H1 (cell line): ENCODE results near the gene GABRP. TPM values are rescaled to one million over a fixed set of nuclear protein-coding genes. Genes with fewer than 3 reads are reported as not detected.

ENCODE experiments used
- CTCF ChIA-PET: fragments of 300-600 bp; sonication (Branson Sonifier 250); formaldehyde crosslinking; loops from one replicate; lab custom pipeline; 2021; ENCODE audit not compliant: partially characterized antibody; lab: Charles Lee
- POLR2A ChIA-PET: fragments of 300-600 bp; sonication (Branson Sonifier 250); formaldehyde crosslinking; loops from one replicate; lab custom pipeline; 2021; ENCODE audit warnings: inconsistent platforms; ENCODE audit not compliant: partially characterized antibody; lab: Charles Lee
- DNase-seq, 2 experiments: peaks; one replicate each; pipeline versions ENCODE4 v3.0.0 to v3.0.0-alpha.2; 2010 to 2022; ENCODE audit warnings: low spot score in 2 of 2, low read depth in 1 of 2, mixed read lengths in 1 of 2
- FAIRE-seq: peaks from 2 replicates; lab custom pipeline; 2011; peaks lifted over from hg19 to GRCh38; lab: Jason Lieb, UNC
- H2AFZ ChIP-seq: 2 replicates; pipeline ENCODE4 v1.8.1; 2012; ENCODE audit warnings: low read length, inconsistent platforms
- H2AK5ac ChIP-seq: 2 replicates; pipeline ENCODE4 v1.6.1; 2013; ENCODE audit warnings: low read depth, low read length
- H2BK120ac ChIP-seq: replicated peaks from 2 replicates; pipeline ENCODE3; 2013; ENCODE audit warnings: low read depth, low read length, inconsistent platforms
- H2BK12ac ChIP-seq: 2 replicates; pipeline ENCODE4 v1.6.1; 2013; ENCODE audit warnings: low read depth, low read length
- H2BK15ac ChIP-seq: 2 replicates; pipeline ENCODE4 v1.6.1; 2013; ENCODE audit warnings: low read length
- H2BK20ac ChIP-seq: 2 replicates; pipeline ENCODE4 v1.6.1; 2013; ENCODE audit warnings: low read length
- H2BK5ac ChIP-seq: 2 replicates; pipeline ENCODE4 v1.6.1; 2013; ENCODE audit warnings: low read depth, low read length
- H3K14ac ChIP-seq: 2 replicates; pipeline ENCODE4 v1.6.1; 2013; ENCODE audit warnings: inconsistent platforms; ENCODE audit not compliant: insufficient read length
- H3K18ac ChIP-seq: 2 replicates; pipeline ENCODE4 v1.6.1; 2013; ENCODE audit warnings: low read length; ENCODE audit errors: extremely low read depth
- H3K23ac ChIP-seq: 2 replicates; pipeline ENCODE4 v1.6.1; 2013; ENCODE audit warnings: inconsistent platforms; ENCODE audit not compliant: insufficient read length
- H3K23me2 ChIP-seq: 2 replicates; pipeline ENCODE4 v1.6.1; 2013; ENCODE audit warnings: low read depth, low read length
- H3K27ac ChIP-seq: 2 replicates; pipeline ENCODE4 v1.6.1; 2011; ENCODE audit warnings: low read depth, low read length, inconsistent platforms
- H3K27me3 ChIP-seq, 4 experiments: replicated peaks in 1 of 4; 1 replicate in 1 of 4; 2 replicates in 3 of 4; pipeline versions ENCODE4 v1.6.1 to v1.8.1; 2011 to 2013; ENCODE audit warnings: low read length in 3 of 4, mild to moderate bottlenecking in 3 of 4, inconsistent platforms in 2 of 4, mixed read lengths in 2 of 4, moderate library complexity in 1 of 4; ENCODE audit not compliant: control insufficient read depth in 3 of 4, insufficient read depth in 3 of 4; ENCODE audit errors: extremely low read depth in 1 of 4
- H3K36me3 ChIP-seq, 4 experiments: 2 replicates each; pipeline versions ENCODE4 v1.6.1 to v1.8.1; 2011 to 2013; ENCODE audit warnings: mild to moderate bottlenecking in 4 of 4, low read length in 3 of 4, moderate library complexity in 2 of 4, control low read depth in 1 of 4, inconsistent platforms in 1 of 4; ENCODE audit not compliant: insufficient read depth in 4 of 4, control insufficient read depth in 2 of 4
- H3K4ac ChIP-seq: replicated peaks from 2 replicates; pipeline ENCODE3; 2013; ENCODE audit warnings: low read length, low read depth, mixed read lengths, inconsistent platforms; ENCODE audit not compliant: insufficient read length
- H3K4me1 ChIP-seq, 4 experiments: replicated peaks in 1 of 4; 1 replicate in 1 of 4; 2 replicates in 3 of 4; pipeline versions ENCODE4 v1.6.1 to v1.8.1; 2011 to 2013; ENCODE audit warnings: low read length in 3 of 4, inconsistent platforms in 2 of 4, mixed read lengths in 1 of 4; ENCODE audit not compliant: insufficient read depth in 4 of 4, control insufficient read depth in 3 of 4
- H3K4me2 ChIP-seq, 2 experiments: 2 replicates each; pipeline versions ENCODE4 v1.6.1 to v1.8.1; 2011 to 2013; ENCODE audit warnings: low read depth in 2 of 2, low read length in 2 of 2, control low read depth in 1 of 2, inconsistent platforms in 1 of 2, mild to moderate bottlenecking in 1 of 2; ENCODE audit not compliant: insufficient read depth in 1 of 2
- H3K4me3 ChIP-seq, 4 experiments: fragments of 200-600, 300-600 bp in 1 of 4; sonication (generic), shearing (Covaris generic), sonication (Bioruptor Twin) in 1 of 4; 2 replicates each; pipeline versions ENCODE4 v1.5.1 to v1.8.1; 2011 to 2016; ENCODE audit warnings: low read length in 4 of 4, low read depth in 3 of 4, control low read depth in 2 of 4, inconsistent platforms in 2 of 4, mild to moderate bottlenecking in 2 of 4, mixed read lengths in 1 of 4, moderate library complexity in 1 of 4; ENCODE audit not compliant: insufficient read depth in 2 of 4; ENCODE audit errors: extremely low read depth in 1 of 4
- H3K56ac ChIP-seq: replicated peaks from 2 replicates; pipeline ENCODE3; 2013; ENCODE audit warnings: low read depth, mild to moderate bottlenecking, mixed read lengths, low read length, inconsistent platforms; ENCODE audit not compliant: insufficient read length
- H3K79me1 ChIP-seq: 2 replicates; pipeline ENCODE4 v1.6.1; 2013; ENCODE audit warnings: low read depth, low read length, control low read depth
- H3K79me2 ChIP-seq, 2 experiments: 2 replicates each; pipeline versions ENCODE4 v1.6.1 to v1.8.1; 2012 to 2013; ENCODE audit warnings: low read length in 2 of 2, mild to moderate bottlenecking in 2 of 2, inconsistent platforms in 1 of 2; ENCODE audit not compliant: insufficient read depth in 2 of 2, control insufficient read depth in 1 of 2
- H3K9ac ChIP-seq, 4 experiments: replicated peaks in 1 of 4; 1 replicate in 1 of 4; 2 replicates in 3 of 4; pipeline versions ENCODE4 v1.6.1 to v1.8.1; 2011 to 2013; ENCODE audit warnings: low read depth in 3 of 4, low read length in 3 of 4, control low read depth in 2 of 4, mild to moderate bottlenecking in 2 of 4, moderate library complexity in 2 of 4, inconsistent platforms in 1 of 4; ENCODE audit errors: extremely low read depth in 1 of 4
- H3K9me3 ChIP-seq, 2 experiments: 2 replicates each; pipeline versions ENCODE4 v1.6.1 to v1.8.1; 2012 to 2013; ENCODE audit warnings: mild to moderate bottlenecking in 2 of 2, moderate library complexity in 2 of 2, control low read depth in 1 of 2, inconsistent platforms in 1 of 2, low read depth in 1 of 2, low read length in 1 of 2, mixed read lengths in 1 of 2; ENCODE audit not compliant: insufficient read depth in 2 of 2
- H4K20me1 ChIP-seq, 2 experiments: replicated peaks in 1 of 2; 2 replicates each; pipeline versions ENCODE3 to v1.8.1; 2011 to 2013; ENCODE audit warnings: inconsistent platforms in 2 of 2, low read length in 2 of 2, mild to moderate bottlenecking in 1 of 2; ENCODE audit not compliant: insufficient read depth in 2 of 2, control insufficient read depth in 1 of 2
- H4K5ac ChIP-seq: 2 replicates; pipeline ENCODE4 v1.6.1; 2013; ENCODE audit warnings: low read length, low read depth, mixed read lengths, inconsistent platforms; ENCODE audit not compliant: insufficient read length
- H4K8ac ChIP-seq: 2 replicates; pipeline ENCODE4 v1.8.0; 2013; ENCODE audit warnings: mild to moderate bottlenecking, moderate library complexity, low read length, inconsistent platforms; ENCODE audit not compliant: insufficient read depth; ENCODE audit errors: extremely low read depth
- H4K91ac ChIP-seq: replicated peaks from 2 replicates; pipeline ENCODE3; 2013; ENCODE audit warnings: low read length, mixed read lengths, inconsistent platforms; ENCODE audit not compliant: insufficient read length
- CBX8 ChIP-seq: fragments of 300-800, 300-1000 bp; sonication (generic); IDR thresholded peaks from 2 replicates; pipeline ENCODE4 v1.7.1; 2016; ENCODE audit warnings: low read depth, low read length, borderline replicate concordance
- CEBPB ChIP-seq: IDR thresholded peaks from 2 replicates; pipeline ENCODE4 v1.6.1; 2012; ENCODE audit warnings: low read depth, low read length
- CREB1 ChIP-seq: IDR thresholded peaks from 2 replicates; pipeline ENCODE4 v1.6.1; 2012; ENCODE audit warnings: inconsistent platforms
- EP300 ChIP-seq, 2 experiments: IDR thresholded peaks; 1 replicate in 1 of 2; 2 replicates in 1 of 2; pipeline ENCODE4 v1.6.1; 2011 to 2012; ENCODE audit warnings: low read depth in 2 of 2, low read length in 2 of 2, mild to moderate bottlenecking in 2 of 2, borderline replicate concordance in 1 of 2, inconsistent platforms in 1 of 2, moderate library complexity in 1 of 2
- HDAC6 ChIP-seq: IDR thresholded peaks from one replicate; pipeline ENCODE4 v1.7.1; 2012; ENCODE audit warnings: low read depth, mild to moderate bottlenecking, inconsistent platforms, low read length, moderate library complexity
- JUND ChIP-seq: IDR thresholded peaks from 2 replicates; pipeline ENCODE4 v1.6.1; 2011; ENCODE audit warnings: mild to moderate bottlenecking, improper control_type of control experiment, low read length
- KDM1A ChIP-seq: fragments of 200-600, 300-600 bp; sonication (generic); IDR thresholded peaks from 2 replicates; pipeline ENCODE4 v1.7.1; 2016; ENCODE audit warnings: mild to moderate bottlenecking, low read length, borderline replicate concordance
- MAFK ChIP-seq: IDR thresholded peaks from 2 replicates; pipeline ENCODE4 v1.6.1; 2012; ENCODE audit warnings: low read depth, mild to moderate bottlenecking, improper control_type of control experiment, low read length
- POLR2A ChIP-seq, 2 experiments: IDR thresholded peaks; 1 replicate in 1 of 2; 2 replicates in 1 of 2; pipeline ENCODE4 v1.6.1; 2011; ENCODE audit warnings: low read depth in 2 of 2, low read length in 2 of 2, mild to moderate bottlenecking in 2 of 2; ENCODE audit errors: control extremely low read depth in 1 of 2
- RXRA ChIP-seq: IDR thresholded peaks from 2 replicates; pipeline ENCODE4 v1.6.1; 2011; ENCODE audit warnings: low read depth, mild to moderate bottlenecking, low read length, moderate library complexity; ENCODE audit not compliant: insufficient read depth
- SAP30 ChIP-seq: fragments of 300-600 bp; sonication (generic); IDR thresholded peaks from 2 replicates; pipeline ENCODE4 v1.7.1; 2012; ENCODE audit warnings: low read length, moderate library complexity, mild to moderate bottlenecking, inconsistent platforms; ENCODE audit not compliant: insufficient read depth, insufficient replicate concordance
- YY1 ChIP-seq: IDR thresholded peaks from 2 replicates; pipeline ENCODE4 v1.6.1; 2011; ENCODE audit warnings: low read depth, mild to moderate bottlenecking, low read length
- WGBS, 2 experiments: shearing (Covaris generic) in 1 of 2; methylation state at CpG; one replicate each; pipeline versions ENCODE4 v1.1.6 to v1.1.7; 2013 to 2015; ENCODE audit warnings: low lambda C conversion rate in 2 of 2, mixed read lengths in 2 of 2, inconsistent platforms in 1 of 2, low coverage in 1 of 2, missing lambda C conversion rate in 1 of 2; ENCODE audit not compliant: insufficient replicate concordance in 2 of 2, insufficient coverage in 1 of 2, insufficient read length in 1 of 2; ENCODE audit errors: extremely low coverage in 1 of 2, missing lambda C conversion rate in 1 of 2; 5-methylcytosine and 5-hydroxymethylcytosine counted together
- polyA plus RNA-seq, 7 experiments: library from polyadenylated mRNA; depleted of rRNA in 3 of 7; stranded (reverse) in 5 of 7; unstranded in 2 of 7; fragments of >200 nt in 5 of 7; fragments of 200-250 nt in 2 of 7; gene quantifications; 1 replicate in 5 of 7; 2 replicates in 1 of 7; 4 replicates in 1 of 7; pipeline versions ENCODE4 v1.2.1 to v1.2.3, GENCODE V29; 2011 to 2013; ENCODE audit warnings: missing spikeins in 2 of 7, mixed read lengths in 2 of 7
- total RNA-seq: library from RNA; stranded (reverse); fragmentation: NEBNext Ultra II Directional; extraction: Animal tissue kit (Norgen Biotek cat#: 25700); gene quantifications from 2 replicates; pipeline ENCODE4 v1.2.1, GENCODE V29; 2021
- TF ChIP-seq, protein P1 (sequence below): IDR thresholded peaks from 2 replicates; pipeline ENCODE4 v1.6.1; 2012; ENCODE audit warnings: inconsistent platforms
- TF ChIP-seq, protein P2 (sequence below): IDR thresholded peaks from 2 replicates; pipeline ENCODE4 v1.6.1; 2011; ENCODE audit warnings: low read length, improper control_type of control experiment

GABRP gene
- total and polyA plus RNA-seq, 2 of the 8 experiments (the other 6 are each of a cell fraction or from before 2014, with no cell fraction given), result 3.7 to 4.0 TPM

DNA sequence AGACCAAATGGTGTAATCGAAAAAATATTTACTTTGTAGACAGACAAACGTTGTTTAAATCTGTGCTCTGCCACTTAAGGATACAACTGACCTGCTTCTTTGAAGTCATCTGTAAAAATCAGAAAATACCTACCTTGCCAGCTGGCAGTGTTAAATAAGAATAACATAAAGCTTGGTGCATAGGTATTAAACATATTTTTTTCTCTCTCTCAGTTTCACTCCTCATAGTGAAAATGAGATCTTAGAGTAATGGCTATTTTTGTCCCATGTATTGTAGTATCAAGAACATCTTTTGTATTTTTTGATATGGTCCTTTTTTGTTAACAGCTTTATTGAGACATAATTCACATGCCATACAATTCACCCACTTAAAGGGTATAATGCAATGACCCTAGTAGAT is 60.3 kb downstream of the GABRP start:
- Histone ChIP-seq H2BK20ac (no peak overlapping the region), H3K27me3 (no peaks in the 10 kb centered on the region), H2AK5ac (no peak overlapping the region), H3K79me1 (no peaks in the 10 kb centered on the region), H3K4me2 (no peak overlapping the region), H4K5ac (no peak overlapping the region), H3K56ac (no peak overlapping the region), H3K27ac (no peak overlapping the region), H2BK5ac (no peak overlapping the region), H3K4me1 (no peaks in the 10 kb centered on the region), H3K36me3 (no peaks in the 10 kb centered on the region), H3K4me3 (no peak overlapping the region), H3K9me3 (no peaks in the 10 kb centered on the region), H3K14ac (no peak overlapping the region), H3K18ac (no peak overlapping the region), H2BK120ac (no peak overlapping the region), H2AFZ (no peak overlapping the region), H4K8ac (no peak overlapping the region), H2BK12ac (no peak overlapping the region), H3K79me2 (no peaks in the 10 kb centered on the region), H3K23me2 (no peaks in the 10 kb centered on the region; the same call in 1 of the 2 replicates), H3K23ac (no peak overlapping the region), H3K9ac (no peak overlapping the region), H2BK15ac (no peak overlapping the region), H4K20me1 (no peaks in the 10 kb centered on the region), H4K91ac (no peak overlapping the region), H3K4ac (no peak overlapping the region)
- ChIA-PET POLR2A (interaction anchor here (0.6 kb wide), 1 partner anchor 550 kb away, joined by 3 read pairs; no protein-coding TSS in a partner anchor), CTCF (interaction anchor here (1.5 kb wide), 1 partner anchor 55 kb away, joined by 5 read pairs; no protein-coding TSS in a partner anchor)
- 84% methylated on average over 2 of the region's 2 CpGs; no CpG with 5 or more reads in 1 of the 2 experiments for WGBS, 2 experiments
- DNase-seq, result no peak
- no peak for FAIRE-seq
- TF ChIP-seq MAFK (no peak), CREB1 (no peak), CEBPB (no peak), EP300 (IDR thresholded peaks at IDR 0.05; ENCODE audit: borderline replicate concordance in 1 of 2, low read depth in 2 of 2, low read length in 2 of 2) (no peak), YY1 (no peak), RXRA (no peak), SAP30 (no peak), JUND (no peak), POLR2A (IDR thresholded peaks at IDR 0.05; ENCODE audit: control extremely low read depth in 1 of 2, low read depth in 2 of 2, low read length in 2 of 2) (no peak), CBX8 (no peak), KDM1A (no peak), HDAC6 (no peak)
- TF ChIP-seq, protein P1, sequence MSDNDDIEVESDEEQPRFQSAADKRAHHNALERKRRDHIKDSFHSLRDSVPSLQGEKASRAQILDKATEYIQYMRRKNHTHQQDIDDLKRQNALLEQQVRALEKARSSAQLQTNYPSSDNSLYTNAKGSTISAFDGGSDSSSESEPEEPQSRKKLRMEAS, result no peak
- TF ChIP-seq, protein P2, sequence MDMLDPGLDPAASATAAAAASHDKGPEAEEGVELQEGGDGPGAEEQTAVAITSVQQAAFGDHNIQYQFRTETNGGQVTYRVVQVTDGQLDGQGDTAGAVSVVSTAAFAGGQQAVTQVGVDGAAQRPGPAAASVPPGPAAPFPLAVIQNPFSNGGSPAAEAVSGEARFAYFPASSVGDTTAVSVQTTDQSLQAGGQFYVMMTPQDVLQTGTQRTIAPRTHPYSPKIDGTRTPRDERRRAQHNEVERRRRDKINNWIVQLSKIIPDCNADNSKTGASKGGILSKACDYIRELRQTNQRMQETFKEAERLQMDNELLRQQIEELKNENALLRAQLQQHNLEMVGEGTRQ, result no peak
